Measurements from ENCODE around the gene SLC13A3.

DNA sequence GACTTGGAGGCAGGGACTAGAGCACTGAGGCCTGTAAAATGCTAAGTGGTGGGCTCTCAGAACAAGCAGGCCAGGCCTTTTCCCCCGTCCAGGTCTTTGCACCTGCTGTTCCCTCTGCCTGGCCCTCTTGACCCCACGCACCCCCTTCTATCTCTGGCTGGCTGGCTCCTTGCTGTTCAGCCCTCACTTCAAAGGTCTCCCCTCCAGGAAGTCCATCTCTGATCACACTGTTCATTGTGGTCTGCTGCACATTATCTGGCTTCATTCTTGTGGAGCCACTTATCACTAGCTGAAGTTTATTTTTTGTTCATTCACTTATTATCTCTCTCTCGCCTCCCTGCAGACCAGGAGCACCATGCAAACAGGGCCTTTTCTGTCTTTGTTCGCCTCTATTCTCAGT, 24.5 kb downstream of the SLC13A3 start:
- TF ChIP-seq, protein P1, sequence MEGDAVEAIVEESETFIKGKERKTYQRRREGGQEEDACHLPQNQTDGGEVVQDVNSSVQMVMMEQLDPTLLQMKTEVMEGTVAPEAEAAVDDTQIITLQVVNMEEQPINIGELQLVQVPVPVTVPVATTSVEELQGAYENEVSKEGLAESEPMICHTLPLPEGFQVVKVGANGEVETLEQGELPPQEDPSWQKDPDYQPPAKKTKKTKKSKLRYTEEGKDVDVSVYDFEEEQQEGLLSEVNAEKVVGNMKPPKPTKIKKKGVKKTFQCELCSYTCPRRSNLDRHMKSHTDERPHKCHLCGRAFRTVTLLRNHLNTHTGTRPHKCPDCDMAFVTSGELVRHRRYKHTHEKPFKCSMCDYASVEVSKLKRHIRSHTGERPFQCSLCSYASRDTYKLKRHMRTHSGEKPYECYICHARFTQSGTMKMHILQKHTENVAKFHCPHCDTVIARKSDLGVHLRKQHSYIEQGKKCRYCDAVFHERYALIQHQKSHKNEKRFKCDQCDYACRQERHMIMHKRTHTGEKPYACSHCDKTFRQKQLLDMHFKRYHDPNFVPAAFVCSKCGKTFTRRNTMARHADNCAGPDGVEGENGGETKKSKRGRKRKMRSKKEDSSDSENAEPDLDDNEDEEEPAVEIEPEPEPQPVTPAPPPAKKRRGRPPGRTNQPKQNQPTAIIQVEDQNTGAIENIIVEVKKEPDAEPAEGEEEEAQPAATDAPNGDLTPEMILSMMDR (IDR thresholded peaks at IDR 0.05; ENCODE audit: low read depth, low read length), result no peak
- no peak for TF ChIP-seq POLR2A (IDR thresholded peaks at IDR 0.05; ENCODE audit: extremely low read depth, insufficient read length)

Data from NB4 (cell line).